M059J (cell line): ENCODE results near the gene STIM2. TPM values are rescaled to one million over a fixed set of nuclear protein-coding genes. Genes with fewer than 3 reads are reported as not detected.
"Not testable (repeated sequence)": the region's sequence is repeated elsewhere in the genome, so short reads cannot be mapped to it uniquely, and the experiment has no call there.

Source experiments
- DNase-seq: peaks from one replicate; pipeline ENCODE4 v3.0.0-alpha.2; 2012; ENCODE audit warnings: low read depth
- total RNA-seq: library from RNA; depleted of rRNA; stranded (reverse); fragments of >200 nt; shearing (Covaris generic); gene quantifications from 2 replicates; pipeline ENCODE4 v1.2.3, GENCODE V29; 2014

STIM2 gene
- total RNA-seq, 1 experiment from 2014 or later = 29.3 TPM

DNA sequence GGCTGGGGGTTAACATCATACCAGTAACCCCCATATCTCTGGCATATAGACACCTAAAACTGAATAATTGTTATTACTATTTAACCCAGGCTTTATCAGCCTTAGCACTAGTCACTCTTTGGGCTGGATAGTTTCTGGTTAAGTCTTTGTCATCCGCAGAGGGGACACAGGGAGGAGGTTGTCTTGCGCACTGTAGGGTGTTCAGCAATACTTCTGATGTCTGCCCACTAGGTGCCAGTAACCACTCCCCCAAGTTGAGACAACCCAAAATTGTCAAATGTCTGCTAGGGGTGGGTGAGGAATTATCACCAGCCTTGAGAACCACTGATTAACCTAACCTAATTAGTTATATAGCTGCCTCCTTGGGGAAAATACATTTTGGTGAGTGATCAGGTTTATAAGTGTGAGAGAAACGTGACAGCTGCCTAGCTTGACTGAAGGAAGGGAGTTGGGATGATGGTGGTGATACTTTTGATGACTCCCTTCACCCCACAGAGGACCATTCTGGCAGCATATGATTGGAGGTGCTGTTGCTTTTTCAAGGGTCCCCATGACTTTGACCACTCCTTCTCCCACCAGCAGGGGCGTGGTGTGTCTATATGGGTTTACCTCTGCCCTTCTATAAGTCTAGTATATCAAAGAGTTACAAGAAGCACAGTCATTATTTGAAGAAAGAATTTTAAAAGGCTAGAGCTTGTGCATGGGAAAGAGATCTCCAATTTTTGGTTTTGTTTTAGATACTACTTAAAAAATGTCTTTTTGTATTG is 140.9 kb downstream of the STIM2 start:
- no peak for DNase-seq

DNA sequence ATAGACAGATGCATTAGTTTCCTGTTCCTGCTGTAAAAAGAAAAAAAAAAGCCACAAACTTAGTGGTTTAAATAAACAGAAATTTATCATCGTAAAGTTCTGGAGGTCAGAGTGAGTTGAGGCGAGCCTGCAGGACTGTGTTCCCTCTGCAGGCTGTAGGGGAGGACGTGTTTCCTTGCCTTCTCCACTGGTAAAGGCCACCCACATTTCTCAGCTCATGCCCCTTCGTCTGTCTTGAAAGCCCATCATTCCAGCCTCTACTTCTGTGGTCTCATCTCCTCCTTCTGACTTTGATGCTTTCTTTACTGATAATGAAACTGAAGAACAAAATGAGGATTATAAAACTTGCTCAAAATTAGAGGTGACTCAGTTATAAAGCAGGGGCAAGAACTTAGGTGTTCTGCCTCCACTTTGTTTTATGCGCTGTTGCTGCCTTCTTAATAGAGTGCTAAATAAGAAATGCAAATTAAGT is 143.0 kb downstream of the STIM2 start:
- peak; percentile 79 for DNase-seq

DNA sequence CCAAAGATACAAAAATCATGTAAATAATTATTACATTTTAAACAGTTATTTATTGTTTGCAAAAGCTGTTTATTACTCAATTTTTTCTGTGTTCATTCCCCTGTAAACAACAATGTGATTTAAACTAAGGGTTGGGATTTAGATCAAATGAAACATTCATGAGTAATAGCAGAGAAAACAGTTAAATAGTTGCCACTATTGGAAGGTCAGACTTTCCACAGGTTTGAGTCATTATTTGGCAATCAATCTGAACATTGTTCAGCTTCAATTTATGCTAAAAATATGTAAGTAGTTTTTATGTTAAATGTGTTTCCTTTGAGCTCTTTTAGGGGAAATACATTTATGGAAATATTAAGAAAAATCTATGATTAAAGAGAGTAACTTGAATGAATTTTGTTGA is 144.9 kb downstream of the STIM2 start:
- DNase-seq = peak; percentile 61

DNA sequence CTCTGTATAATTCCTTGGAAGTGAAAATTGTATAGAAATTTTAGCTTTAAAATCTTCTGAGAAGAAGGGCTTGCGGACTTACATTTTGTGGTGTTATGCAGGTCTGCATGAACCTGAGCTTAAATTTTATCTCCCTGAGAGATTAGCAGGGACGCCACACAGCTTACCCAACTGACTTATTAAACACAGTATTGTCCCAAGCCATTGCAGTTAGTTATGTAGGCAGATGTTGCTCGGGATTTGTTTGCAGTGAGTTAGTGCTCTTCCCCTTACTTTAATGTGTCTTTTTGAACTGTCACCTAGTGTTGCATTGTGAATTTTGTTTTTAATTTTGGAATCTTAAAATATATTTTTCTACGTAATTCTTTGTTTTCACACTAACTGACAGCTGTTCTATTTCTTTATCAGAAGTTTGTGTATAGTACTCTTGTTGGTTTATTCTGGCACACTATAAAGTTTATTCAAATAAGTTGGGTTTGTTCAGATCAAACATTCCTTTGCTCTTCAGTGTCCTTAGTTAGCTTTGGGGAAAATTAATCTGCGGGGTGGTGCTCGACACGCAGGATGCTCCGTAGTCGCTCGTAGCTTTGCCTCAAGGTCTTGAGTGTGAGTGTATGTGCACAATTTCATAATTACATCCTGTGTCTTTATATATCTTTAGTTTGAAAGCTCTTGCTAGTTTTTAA is 145.4 kb downstream of the STIM2 start:
- DNase-seq = no peak

DNA sequence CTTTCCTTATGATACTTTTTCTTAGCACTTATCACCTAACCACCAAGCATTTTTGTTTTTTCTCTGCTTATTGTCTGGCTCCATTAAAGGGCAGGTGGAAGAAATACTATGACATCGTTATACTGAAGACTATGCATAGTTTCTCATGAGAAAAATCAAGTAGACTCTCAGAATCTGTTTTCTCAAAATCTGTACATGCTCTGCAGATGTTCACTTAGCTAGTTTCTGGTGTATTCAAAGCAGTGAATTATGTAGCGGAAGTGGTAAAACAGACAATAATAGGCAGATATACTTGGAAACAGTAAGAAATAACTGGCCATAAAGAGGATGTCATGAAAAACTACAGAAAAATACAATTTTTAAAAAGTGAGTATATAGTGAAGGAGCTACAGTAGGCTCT is 146.0 kb downstream of the STIM2 start:
- no peak for DNase-seq

DNA sequence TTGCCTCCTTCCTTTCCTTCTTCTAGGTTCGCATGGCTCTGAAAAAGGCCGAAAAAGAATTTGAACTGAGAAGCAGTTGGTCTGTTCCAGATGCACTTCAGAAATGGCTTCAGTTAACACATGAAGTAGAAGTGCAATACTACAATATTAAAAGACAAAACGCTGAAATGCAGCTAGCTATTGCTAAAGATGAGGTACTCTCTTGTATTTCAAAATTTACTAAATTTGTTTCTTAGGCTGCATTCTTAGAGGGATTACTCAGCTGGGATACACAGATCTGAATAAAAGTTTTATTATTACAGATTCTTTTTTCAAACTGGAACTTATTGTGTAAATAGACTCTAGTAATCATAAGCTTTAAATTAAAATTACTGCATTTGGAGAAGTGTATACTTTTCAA is 146.9 kb downstream of the STIM2 start:
- no peak for DNase-seq

DNA sequence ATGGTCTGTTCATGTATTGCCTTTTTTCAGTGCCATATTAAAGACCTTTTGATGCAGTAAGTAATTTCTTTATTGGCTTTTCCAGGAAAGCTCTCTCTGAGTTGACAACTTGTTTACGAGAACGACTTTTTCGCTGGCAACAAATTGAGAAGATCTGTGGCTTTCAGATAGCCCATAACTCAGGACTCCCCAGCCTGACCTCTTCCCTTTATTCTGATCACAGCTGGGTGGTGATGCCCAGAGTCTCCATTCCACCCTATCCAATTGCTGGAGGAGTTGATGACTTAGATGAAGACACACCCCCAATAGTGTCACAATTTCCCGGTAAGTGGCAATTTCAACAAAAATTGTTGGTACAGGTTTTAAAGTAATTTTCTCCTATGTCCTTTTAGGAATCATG is 148.0 kb downstream of the STIM2 start:
- DNase-seq = peak; percentile 50

DNA sequence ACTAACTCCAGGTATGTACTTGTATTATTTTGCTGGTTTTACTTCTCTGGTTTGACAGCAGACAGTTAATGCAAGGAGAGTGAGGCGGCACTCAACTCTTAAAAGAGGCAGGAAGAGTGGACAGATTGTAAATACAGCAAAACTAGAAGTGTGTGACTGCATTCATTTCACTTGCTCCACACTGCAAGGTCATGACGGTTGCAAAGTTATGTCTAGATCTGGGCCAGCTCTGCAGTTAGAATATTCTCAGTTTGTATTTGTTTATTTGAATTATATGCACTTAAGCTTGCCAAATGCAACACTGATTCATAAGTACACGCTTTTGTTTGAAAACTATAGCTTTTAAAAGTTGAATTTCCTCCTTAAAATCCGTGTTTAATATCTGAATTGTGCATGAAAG is 148.9 kb downstream of the STIM2 start:
- peak; percentile 42 for DNase-seq

DNA sequence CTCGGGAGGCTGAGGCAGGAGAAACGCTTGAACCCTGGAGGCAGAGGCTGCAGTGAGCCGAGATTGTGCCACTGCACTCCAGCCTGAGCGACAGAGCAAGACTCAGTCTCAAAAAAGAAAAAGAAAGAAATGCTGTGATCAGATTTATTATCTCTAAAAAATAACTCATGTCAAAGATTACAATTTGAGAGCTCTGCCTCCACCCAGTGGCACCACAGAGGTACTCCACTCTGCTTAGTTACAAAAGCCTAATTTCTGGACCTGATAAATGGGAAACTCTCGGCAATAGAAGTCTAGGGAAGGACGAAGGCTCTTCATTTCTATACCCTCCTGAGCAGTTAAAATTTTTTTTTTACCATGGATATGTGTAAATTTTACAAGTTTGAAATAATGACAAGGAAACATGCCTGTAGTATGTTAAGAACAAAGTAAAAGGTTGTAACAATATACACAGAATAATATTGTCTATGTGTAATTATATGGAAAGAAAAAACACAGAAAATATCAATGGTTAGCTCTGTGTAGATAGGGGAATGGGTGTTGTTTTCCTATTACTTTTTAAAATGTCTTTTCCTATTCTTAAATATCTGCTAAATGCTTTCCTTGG is 149.8 kb downstream of the STIM2 start:
- DNase-seq = peak; percentile 63

DNA sequence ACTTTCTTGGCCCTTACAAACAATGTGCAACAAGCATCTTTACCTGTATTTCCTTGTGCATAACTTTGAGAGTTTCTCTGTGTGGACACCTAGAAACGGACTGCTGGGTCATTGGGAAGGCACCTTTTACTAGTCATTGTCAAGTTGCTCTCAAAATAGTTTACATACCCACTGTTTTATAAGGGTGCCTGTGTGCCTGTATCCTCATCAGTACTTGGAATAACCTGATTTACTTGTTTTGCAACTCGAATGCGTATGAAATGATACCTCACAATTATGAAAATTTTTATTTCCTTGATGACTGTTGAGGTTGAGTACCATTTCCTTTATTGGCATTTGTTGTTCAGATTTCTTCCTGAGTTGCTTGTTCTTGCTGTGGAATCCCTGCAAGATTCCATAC is 150.8 kb downstream of the STIM2 start:
- no peak for DNase-seq

DNA sequence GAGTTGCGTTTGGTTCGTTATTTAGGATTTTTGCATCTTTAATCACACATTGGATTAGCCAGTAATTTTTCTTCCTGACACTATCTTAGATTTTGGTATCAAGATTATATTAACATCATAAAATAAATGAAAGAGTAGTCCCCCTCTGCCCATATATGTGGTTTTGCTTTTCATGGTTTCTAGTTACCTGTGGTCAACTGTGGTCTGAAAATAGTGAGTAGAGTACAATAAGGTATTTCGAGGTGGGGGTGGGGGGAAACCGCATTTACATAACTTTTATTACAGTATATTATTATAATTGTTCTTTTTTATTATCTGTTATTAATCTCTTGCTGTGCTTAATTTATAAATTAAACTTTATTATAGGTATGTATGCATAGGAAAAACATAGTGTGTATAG is 152.4 kb downstream of the STIM2 start:
- no peak for DNase-seq

DNA sequence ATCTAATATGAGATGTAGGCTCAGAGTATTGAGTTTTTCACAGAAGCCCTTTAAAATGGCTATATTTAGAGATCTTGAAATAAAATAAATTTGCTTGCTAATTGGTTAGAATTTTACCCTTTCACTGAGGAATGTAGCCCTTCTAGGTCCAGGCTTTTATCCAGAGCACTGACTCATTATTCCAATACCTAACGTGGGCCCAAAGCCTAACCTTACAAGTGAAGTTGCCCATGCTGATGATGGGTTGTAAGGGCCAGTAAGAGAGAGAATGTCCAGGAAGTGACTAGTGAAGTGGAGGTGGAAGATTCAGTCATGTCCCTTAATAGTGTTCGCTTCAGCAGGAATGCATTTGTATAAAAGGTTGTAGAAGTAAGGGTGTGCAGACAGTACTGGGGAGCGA is 155.9 kb downstream of the STIM2 start:
- peak; percentile 20 for DNase-seq

DNA sequence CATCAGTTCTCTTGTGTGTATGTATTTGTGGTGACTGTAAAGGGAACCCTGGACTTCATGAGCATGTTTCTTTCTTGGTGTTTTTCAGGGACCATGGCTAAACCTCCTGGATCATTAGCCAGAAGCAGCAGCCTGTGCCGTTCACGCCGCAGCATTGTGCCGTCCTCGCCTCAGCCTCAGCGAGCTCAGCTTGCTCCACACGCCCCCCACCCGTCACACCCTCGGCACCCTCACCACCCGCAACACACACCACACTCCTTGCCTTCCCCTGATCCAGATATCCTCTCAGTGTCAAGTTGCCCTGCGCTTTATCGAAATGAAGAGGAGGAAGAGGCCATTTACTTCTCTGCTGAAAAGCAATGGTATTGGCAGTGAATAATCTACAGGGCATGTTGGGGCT is 157.0 kb downstream of the STIM2 start:
- no peak for DNase-seq

DNA sequence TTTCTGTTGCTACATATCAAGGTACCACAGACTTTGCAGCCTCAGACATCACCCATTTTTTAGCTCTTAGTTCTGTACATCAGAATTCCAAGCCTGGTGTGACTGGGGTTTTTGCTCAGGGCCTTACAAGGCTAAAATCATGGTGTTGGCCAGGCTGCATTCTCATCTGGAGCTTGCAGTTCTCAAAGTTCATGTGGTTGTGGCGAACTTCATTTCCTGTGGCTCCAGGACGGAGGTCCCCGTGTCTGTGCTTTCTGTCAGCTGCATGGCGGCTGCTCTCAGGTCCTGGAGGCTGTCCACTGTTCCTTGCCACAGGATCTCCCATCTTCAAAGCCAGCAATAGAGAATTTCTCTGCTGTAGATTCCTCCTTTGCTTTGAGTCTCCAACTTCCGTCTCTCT is 157.4 kb downstream of the STIM2 start:
- DNase-seq = no peak

DNA sequence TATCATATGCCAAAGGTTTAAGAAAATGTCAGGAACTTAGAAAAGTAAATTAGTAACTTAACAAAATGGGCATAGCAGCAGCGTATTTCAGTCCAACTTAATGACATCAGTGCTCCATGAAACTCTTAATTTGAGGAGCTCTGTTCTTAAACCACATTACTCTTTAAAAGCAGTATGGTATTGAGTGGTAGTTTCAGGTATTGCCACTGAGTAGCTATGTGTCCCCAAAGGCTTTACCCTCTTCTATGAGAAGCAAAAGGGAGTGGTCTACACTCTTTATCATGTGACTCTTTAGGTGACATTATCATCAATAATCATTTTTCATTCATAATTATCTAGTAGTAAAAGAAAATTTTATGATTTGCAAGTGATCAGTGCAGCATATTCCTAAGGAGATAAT is 158.3 kb downstream of the STIM2 start:
- DNase-seq = no peak

DNA sequence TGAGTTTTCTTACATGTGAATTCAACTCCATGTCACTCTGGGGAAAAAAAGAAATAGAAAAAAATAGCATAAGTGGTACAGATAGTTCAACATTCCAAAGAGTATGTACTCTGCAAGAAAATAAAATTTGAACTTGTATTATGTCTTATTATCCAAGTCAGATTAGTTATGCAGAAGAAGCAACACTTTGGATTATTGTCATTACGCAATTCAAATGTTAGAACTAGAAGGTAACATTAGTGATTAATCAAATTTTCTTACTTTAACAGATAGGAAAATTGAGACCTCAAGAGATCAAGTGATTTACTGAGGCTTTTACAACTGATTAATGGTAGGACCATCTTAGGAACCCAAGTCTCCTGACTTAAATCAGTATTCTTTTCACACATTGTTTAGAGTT is 159.1 kb downstream of the STIM2 start:
- no peak for DNase-seq

DNA sequence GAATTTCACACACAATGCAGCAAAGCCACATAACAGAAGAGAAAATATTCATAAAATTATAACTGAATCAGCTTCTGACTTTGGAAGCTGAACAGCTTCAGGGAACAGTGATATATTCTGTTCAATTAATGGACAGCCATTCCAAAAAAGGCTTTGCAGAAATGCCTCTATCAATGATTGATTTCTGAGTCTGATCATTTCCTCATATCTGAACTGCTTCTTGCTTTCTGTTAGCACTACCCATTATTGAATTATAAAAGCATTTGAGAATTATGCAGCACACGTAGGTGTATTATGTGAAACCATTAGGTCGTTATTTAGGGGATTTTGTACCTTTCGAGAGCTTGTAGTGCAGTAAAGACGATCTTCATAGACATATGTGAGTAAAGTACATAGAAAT is 159.6 kb downstream of the STIM2 start:
- DNase-seq = no peak

DNA sequence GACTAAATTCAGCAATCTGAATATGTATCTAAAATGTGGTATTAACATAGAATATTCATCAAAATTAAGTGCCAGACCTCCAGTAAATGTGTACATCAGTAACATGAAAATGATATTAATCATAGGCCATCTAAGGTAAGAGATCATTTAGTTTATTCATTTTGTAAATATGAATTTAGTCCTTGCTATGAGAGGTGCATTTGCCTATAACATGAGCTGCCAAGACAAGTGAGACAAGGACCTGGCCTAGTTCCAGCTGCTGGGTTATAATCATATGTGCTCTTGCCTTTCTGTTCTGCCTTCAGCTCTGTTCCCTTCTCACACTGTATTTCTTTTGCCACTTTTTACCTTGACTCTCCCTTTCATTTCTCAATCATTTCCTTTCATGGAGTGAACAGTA is 160.0 kb downstream of the STIM2 start:
- DNase-seq = no peak

DNA sequence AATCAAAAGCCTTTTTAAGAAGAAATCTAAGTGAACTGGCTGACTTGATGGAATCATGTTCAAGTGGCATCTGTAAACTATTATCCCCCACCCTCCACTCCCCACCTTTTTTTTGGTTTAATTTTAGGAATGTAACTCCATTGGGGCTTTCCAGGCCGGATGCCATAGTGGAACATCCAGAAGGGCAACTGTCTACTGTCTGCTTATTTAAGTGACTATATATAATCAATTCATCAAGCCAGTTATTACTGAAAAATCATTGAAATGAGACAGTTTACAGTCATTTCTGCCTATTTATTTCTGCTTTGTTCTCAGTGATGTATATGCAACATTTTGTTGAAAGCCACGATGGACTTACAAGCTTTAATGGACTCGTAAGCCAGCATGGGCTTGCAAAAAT is 162.3 kb downstream of the STIM2 start:
- DNase-seq = no peak

DNA sequence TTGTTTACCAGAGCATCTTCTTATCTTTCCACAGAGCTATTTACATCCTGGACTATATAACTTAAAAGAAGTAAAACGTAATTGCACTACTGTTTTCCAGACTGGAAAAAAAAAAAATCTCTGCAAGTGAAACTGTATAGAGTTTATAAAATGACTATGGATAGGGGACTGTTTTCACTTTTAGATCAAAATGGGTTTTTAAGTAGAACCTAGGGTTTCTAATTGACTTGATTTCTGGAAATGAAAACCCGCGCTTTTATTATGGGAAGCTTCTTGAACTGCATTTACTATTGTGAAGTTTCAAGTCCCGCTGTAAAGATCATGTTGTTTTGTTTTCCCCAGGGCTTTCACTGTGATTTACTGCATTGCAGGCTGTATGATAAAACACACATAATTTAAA is 162.7 kb downstream of the STIM2 start:
- DNase-seq = no peak

DNA sequence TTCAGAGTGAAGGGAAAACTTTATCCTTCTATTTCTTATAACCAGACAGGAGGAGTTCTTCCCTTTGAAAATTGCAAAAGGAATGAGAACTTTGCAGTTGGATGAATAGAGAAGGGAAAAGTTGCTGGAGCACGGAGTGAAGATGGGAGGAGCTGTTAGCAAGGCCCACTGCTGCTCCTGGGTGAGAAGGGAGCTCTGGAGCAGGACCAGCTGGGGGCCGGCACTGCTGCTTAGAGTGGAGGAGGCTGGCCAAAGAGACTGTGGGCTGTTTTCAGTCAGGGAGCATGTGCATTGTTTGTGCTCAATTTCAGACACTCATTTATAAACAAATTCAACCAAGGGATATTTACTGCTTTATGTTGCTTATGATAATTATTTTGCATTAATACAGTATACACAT is 164.2 kb downstream of the STIM2 start:
- no peak for DNase-seq

DNA sequence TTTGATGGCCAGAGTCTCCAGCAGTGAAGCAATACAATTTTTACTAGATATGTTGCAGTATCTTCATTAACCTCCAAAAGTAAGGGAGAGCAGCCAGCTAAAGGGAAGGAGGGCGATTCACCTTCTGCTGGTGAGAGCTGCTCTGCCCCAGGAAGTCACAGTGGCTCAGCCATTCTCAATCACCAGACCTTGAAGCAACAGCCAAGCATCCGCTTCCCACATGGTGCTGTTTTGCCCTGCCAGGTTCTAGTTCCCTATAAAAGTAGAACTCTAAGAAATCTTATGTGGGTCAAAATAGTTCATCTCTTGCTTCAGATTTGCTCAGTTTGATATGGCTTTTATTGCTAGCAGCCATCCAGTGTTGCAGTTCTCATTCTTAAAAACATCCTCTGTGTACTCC is 166.8 kb downstream of the STIM2 start:
- no peak for DNase-seq

DNA sequence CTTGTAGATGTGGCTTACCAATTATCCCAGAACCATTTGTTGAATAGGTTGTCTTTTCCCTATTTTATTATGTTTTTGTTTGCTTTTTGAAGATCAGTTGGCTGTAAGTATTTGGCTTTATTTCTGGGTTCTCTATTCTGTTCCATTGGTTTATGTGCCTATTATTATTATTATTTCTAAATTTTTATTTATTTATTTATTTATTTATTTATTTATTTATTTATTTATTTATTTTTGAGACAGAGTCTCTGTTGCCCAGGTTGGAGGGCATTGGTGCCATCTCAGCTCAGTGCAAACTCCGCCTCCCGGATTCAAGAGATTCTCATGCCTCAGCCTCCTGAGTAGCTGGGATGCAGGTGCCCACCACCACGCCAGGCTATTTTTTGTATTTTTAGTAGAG is 174.5 kb downstream of the STIM2 start:
- DNase-seq = not testable (repeated sequence)
